HG03354 (cell line): ENCODE data around the gene DAND5.

Experiments
- ATAC-seq: cut with Tn5 transposase; IDR thresholded peaks from one replicate; pipeline ENCODE4 v1.9.1; 2021; ENCODE audit warnings: mild to moderate bottlenecking; ENCODE audit not compliant: unreplicated experiment, poor library complexity, severe bottlenecking

The DAND5 gene, protein sequence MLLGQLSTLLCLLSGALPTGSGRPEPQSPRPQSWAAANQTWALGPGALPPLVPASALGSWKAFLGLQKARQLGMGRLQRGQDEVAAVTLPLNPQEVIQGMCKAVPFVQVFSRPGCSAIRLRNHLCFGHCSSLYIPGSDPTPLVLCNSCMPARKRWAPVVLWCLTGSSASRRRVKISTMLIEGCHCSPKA

DNA sequence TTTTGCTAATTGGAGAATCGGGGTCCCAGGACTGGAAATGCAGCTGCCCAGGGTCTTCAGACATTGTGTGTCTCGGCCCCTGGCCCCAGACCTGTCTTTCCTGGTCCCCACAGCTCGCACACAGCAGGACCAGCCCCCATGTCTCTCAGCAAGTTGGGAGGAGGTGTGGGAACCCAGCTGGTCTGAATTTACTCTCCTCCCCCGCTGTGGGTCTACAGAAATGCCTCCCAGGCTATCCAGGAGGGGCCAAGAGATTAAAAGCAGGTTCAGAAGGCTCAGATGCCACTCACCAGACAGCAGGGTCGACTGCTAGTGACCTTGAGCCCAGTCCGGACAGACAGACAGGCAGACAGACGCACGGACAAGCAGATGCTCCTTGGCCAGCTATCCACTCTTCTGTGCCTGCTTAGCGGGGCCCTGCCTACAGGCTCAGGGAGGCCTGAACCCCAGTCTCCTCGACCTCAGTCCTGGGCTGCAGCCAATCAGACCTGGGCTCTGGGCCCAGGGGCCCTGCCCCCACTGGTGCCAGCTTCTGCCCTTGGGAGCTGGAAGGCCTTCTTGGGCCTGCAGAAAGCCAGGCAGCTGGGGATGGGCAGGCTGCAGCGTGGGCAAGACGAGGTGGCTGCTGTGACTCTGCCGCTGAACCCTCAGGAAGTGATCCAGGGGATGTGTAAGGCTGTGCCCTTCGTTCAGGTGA, at the start of gene DAND5:
TSS of gene DAND5 (plus strand) at position 285 of the 697 bp plus-strand sequence. CDS start at position 370, 85 bp downstream.
- no peak for ATAC-seq

DNA sequence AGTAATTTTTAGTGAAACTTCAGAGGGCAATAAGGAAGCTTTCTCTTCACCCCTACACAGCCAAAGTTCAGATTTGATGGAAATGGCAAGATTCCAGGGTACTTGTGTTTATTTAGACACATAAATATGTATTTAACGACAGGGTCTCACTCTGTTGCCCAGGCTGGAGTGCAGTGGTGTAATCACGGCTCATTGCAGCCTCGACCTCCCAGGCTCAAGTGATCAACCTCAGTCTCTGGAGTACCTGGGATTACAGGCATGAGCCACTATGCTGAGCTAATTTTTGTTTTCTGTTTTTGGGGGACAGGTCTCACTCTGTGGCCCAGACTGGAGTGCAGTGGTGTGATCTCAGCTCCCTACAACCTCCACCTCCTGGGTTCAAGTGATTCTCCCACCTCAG, 48.3 kb upstream of the DAND5 start:
- no peak for ATAC-seq

DNA sequence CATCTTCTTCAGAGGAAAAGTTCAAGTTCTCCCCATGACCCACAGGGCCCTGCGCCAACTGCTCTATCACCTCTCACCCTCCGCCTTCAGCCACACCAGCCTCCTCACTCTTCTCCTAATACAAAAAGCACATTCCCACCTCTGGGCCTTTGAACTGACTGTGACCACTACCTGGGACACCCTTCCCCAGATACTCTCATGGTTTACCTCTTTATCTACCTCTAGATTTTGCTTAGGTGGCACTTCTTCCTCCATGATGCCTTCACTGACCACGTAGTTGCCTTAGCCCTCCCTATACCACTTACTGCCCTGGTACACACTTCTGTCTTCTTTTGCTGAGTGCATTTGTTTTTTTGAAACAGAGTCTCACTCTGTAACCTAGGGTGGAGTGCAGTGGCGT, 46.4 kb upstream of the DAND5 start:
- ATAC-seq = no peak

DNA sequence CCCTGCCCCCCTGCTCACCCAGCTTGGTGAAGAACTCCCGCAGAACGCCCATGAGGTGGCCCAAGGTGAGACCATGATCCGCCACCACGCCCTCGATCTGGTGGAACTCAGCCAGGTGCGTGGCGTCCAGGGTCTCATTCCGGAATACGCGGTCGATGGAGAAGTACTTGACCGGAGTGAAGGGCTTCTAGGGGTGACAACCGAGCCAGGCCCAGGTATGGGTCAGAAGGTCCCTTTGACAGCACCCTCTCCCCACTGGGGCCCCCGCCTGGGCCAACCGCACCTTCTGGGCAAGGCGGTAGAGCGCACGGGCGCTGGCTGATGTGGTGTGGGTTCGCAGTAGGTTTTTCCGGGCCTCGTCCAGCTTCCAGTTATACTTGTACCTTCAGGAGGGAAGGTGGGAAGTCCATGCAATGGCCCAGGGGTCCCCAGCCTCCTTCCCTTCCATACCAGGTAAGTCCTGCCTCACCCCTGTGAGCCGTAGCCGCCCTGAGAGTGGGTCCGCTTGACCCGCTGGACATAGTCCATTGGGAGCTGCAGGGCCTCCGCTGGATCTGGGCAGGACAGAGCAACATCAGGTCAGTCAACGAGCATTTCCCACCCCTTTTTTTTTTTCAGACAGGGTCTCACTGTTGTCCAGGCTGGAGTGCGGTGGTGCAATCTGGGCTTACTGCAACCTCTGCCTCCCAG, 44.6 kb upstream of the DAND5 start:
- ATAC-seq = no peak

DNA sequence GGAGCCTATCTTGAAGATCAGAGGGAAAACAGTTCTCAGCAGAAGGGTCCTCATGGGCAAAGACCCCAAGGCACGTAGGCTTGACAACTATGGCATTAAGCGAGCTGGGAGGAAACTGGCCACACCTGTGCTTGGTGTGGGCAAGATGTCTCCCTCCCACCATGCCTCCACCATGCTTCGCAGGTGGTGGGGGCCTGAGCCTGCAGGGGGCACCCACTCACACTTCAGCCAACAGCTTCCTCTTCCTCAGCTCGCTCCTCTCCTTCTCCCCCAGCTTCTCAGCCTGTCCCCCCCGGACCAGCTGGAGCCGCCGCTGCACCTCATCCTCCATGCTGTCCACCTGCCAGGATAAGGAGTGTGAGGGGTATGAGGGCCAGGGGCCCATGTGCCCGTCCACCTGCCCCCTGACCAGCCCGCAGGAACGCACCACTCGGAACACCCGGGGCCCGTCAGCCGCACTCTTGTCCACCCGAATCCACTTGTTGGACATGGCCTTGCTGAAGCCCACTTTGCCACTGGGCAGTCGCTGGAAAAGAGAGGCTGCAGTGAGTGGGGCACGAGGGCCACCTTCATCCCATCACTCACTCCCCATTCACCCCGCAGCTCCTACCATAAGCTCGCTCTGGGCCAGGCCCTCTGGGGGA, 39.3 kb upstream of the DAND5 start:
- no peak for ATAC-seq

DNA sequence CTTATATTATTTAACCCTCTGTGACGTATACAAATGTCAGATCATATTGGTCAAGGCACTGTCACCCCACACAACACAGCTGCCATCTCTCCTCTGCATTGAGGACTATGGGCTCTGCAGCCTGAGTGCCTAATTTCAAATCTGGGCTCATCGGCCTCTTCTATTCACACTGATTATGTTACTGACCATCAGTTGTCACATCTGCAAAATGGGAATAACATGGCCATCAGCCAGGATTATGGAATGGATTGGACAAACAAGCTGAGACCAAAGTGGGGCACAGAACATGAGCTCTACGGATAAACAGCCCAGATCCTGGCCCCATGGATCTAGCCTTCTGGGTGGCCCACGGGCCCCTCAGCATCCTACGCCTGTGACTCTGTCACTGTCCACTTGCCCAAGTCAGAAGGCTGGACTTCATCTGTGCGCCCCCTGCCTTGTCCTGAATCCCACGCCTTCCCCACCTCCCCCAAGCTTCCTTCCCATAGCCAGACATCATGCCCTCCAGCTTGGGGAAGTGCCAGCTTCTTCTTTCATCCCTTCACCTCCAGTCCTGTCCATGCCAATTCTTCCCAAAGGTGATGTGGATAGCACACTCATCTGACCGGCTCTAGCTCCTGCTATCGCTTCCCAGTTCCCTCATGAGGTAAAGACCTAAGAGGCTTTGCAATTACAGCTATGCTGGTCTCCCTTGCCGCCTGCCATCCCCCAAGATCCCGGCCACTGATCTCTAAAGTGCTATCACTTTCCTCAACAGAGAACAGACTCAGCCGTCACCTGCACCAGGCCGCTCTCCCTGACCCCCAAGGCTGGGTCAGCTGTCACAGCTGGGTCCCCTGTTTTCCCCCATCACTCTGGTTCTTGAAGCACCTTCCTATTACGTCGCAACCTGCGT, 36.7 kb upstream of the DAND5 start:
- no peak for ATAC-seq

DNA sequence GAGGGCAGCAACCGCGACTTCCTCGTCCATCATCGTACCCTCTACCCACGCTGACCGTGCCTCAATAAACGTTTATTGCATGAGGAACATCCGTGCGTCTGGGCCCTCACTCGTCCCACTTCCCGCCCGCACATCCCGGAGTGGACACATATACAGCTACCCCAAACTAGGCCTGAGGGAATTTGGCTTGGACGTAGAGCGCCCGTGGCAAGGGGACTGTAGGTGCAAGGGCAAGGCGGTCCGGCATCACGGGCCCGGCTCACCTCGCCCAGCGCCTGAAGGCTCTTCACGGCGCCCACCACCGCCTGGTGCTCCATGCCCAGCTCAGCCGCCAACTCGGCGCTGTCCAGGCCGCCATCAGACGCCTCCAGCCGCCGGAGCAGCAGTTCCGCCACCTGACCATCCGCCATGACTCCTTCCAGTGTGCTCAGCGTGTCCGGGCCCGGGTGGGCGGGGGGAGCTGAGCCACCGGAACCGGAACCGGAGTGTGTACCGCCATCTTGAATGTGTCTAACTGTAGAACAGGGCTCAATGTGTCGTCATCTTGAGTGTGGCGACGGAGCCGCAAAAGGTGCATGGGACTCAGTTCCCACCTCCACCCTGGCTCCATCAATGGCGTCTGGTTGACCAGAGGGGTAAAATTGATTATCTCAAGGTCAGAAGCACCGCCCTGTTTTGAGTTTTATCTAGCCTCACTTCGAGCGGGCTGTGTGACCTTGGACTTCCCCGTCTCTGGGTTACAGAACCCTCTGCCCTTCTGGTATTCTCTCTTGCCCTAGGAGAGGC, 35.9 kb upstream of the DAND5 start, which contains the start of gene FARSA:
TSS of gene FARSA (minus strand) at position 425 of the 786 bp plus-strand sequence. CDS start at position 410, 15 bp downstream.
- peak; percentile 56 for ATAC-seq

DNA sequence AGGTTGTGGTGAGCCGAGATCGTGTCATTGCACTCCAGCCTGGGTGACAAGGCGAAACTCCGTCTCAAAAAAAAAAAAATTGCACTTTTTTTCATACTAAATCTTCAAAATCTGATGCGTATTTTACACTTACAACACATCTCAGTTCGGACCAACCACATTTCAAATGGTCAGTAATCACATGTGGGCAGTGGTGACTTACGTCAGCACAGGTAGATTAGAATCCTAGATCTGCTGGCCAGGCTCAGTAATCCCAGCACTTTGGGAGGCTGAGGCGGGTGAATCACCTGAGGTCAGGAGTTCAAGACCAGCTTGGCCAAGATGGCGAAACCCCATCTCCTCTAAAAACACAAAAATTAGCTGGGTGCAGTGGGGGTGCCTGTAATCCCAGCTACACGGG, 34.3 kb upstream of the DAND5 start:
- ATAC-seq = no peak

DNA sequence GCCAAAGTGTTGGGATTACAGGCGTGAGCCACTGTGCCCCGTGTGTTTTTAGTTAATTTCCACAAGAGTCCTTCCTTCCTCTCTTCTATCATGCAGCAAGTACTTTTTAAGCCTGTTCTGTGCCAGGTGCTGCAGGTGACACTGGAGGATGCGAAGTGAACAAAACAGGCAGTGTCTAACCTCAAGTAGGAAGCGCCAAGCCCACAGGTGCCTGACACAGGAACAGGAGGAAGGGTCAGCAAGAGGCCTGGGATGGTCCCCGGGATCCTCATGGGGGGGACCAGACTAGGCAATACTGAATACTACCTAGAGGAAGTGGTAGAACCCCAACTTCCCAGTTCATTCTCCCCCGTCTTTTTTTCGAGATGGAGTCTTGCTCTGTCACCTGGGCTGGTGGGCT, 32.8 kb upstream of the DAND5 start:
- no peak for ATAC-seq

DNA sequence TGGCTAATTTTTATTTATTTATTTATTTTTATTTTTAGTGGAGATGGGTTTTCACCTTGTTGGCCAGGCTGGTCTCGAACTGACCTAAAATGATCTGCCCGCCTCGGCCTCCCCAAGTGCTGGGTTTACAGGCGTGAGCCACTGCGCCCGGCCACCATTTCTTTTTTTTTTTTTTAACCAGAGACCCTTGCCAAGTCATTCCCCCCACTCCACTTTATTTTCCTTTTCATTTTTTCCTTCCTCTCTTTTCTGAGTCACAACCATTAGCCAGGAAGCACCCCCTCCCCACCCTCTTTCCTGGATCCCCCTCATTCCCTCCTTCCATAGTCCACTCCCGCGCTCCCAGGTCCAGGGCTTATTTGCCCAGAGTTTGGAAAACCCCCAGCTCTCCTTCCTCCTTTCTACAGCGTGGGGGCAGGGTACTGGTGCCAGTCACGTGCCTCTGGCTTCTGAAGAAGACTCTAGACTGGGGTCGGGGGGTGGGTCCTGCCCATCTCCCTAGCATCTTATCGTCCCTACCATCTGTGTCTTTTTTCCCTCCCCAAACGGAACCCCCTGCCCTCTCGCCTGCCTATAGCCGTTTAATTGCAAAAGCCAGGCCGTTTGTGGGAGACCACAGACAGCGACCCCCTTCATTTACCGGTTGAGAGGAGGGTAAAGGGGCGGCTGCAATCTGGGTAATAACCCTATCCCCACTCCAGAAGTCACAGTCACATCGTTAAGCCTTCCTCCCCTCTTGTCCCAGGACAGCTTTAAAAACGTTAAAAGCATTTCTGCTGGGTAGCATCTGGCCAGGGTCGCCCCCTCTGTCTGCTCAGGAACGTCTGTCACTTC, 32.1 kb upstream of the DAND5 start:
- no peak for ATAC-seq

DNA sequence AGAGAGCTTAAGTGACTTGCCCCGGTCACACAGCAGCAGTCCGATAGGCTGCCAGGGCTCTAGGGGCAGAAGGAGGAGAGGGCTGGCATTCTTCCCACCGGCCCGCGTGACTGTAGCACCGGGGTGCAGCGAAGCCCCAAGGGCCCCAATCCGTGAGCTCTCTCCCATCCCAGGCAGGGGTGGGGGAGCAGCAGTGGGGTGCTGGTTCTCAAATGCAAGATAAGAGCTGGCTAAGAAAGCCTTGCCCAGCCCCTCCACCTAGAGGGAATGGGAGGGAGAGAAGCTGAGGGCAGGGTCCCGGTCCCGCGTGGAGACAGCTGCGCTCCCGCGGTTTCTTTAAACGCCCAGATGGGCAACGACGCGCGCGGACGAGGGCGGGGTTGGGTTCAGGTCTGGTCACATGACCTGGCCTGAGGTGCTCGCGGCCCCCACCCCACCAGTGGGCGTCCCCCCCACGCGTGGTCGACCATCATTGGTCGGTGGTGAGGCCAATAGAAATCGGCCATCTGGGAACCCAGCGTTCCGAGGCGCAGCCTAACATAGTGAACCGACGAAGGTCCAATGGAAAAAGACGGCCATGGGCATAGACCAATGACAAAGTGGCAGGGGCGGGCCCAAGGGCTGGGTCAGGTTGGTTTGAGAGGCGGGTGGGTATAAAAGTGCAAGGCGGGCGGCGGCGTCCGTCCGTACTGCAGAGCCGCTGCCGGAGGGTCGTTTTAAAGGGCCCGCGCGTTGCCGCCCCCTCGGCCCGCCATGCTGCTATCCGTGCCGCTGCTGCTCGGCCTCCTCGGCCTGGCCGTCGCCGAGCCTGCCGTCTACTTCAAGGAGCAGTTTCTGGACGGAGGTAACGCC, 31.2 kb upstream of the DAND5 start, which contains the start of gene CALR:
TSS of gene CALR (plus strand) at position 683 of the 852 bp plus-strand sequence. CDS start at position 754, 71 bp downstream.
- ATAC-seq = peak; percentile 82

DNA sequence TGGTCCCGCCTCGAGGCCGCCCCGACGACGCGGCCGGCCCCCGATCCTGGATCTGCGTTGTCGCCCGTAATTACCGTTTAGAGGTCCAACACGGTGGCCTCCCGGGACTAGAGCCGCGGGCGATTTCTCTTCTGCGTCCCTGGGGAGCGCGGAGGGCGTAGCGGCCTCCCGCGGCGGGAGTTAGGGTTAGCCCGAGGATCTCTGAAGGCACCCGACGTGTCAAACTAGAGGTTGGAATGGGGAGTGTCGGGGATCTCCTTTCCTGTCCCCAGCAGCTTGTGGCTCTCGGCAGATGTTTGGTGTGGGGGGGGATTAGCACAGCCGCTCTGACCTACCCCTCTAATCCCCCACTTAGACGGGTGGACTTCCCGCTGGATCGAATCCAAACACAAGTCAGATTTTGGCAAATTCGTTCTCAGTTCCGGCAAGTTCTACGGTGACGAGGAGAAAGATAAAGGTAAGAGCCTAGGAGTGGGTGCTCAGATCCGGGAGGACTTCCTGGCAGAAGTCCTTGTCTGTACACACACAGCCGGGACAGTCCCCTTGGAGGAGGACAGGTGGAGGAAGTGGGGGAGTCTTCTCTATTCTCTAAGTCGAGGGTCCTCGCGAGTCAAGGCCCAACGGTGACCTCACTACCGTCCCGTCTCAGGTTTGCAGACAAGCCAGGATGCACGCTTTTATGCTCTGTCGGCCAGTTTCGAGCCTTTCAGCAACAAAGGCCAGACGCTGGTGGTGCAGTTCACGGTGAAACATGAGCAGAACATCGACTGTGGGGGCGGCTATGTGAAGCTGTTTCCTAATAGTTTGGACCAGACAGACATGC, 30.4 kb upstream of the DAND5 start:
- ATAC-seq = peak; percentile 9

DNA sequence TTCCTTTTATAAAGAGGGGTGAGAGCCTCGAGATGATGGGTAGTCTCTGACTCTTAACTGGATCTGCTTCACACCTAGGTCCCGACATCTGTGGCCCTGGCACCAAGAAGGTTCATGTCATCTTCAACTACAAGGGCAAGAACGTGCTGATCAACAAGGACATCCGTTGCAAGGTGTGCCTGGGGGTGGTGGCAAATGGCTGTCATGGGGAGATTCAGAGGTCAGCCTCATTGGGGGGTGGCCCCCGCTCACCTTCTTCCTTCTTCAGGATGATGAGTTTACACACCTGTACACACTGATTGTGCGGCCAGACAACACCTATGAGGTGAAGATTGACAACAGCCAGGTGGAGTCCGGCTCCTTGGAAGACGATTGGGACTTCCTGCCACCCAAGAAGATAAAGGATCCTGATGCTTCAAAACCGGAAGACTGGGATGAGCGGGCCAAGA, 29.4 kb upstream of the DAND5 start:
- no peak for ATAC-seq

DNA sequence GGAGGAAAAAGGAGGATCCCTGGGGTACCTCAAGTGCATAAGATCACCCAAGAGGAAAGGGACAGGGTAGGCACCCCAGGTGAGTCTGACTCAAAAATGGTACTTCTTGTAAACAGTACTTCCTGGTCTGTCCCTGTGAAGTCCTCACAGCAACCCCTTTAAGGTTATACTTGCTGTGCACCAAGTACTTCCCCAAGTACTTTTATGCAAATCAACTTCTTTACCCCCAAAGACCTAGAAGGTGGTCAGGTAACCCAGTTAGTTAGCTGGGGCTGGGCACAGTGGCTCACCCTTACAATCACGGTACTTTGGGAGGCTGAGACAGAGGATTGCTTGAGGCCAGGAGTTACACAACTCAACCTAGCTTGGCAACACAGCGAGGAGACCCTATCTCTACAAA, 28.5 kb upstream of the DAND5 start:
- no peak for ATAC-seq

DNA sequence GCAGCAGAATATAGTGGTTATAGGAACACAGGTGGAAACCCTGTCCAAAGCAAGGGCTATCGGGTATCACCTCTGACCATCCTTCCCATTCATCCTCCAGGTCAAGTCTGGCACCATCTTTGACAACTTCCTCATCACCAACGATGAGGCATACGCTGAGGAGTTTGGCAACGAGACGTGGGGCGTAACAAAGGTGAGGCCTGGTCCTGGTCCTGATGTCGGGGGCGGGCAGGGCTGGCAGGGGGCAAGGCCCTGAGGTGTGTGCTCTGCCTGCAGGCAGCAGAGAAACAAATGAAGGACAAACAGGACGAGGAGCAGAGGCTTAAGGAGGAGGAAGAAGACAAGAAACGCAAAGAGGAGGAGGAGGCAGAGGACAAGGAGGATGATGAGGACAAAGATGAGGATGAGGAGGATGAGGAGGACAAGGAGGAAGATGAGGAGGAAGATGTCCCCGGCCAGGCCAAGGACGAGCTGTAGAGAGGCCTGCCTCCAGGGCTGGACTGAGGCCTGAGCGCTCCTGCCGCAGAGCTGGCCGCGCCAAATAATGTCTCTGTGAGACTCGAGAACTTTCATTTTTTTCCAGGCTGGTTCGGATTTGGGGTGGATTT, 25.8 kb upstream of the DAND5 start:
- no peak for ATAC-seq
